GM12878 (cell line): ENCODE data around the gene RBBP8NL. TPM values are rescaled to one million over a fixed set of nuclear protein-coding genes. Genes with fewer than 3 reads are reported as not detected.

Experiments
- ATAC-seq: fragments of 200-7000 bp; cut with Tn5 transposase; 3 replicates; pipeline ENCODE4 v1.9.1; 2020; ENCODE audit warnings: mild to moderate bottlenecking, moderate library complexity
- BruUV-seq: library from RNA; stranded (reverse); fragments of 400-500 nt; replicated peaks from 2 replicates; lab custom pipeline; 2021; lab: Mats Ljungman, UMichigan
- CTCF ChIA-PET: fragments of 300-600 bp; sonication (Branson Sonifier 250); formaldehyde crosslinking; extraction: SDS; loops from one replicate; lab custom pipeline; 2021; ENCODE audit warnings: inconsistent platforms; lab: Yijun Ruan, JAX
- POLR2A ChIA-PET: fragments of 350-600 bp; formaldehyde crosslinking; extraction: SDS; loops from one replicate; lab custom pipeline; 2021; ENCODE audit warnings: inconsistent platforms; lab: Charles Lee
- RAD21 ChIA-PET: fragments of 300-600 bp; sonication (Branson Sonifier 250); formaldehyde crosslinking; loops from one replicate; lab custom pipeline; 2023; ENCODE audit warnings: antibody characterized with exemption; ENCODE audit not compliant: unreplicated experiment; lab: Charles Lee
- SMC1A ChIA-PET: fragments of 300-600 bp; sonication (Branson Sonifier 250); formaldehyde crosslinking; loops from one replicate; lab custom pipeline; 2023; ENCODE audit not compliant: unreplicated experiment, uncharacterized antibody; lab: Charles Lee
- DNase-seq: peaks from one replicate; pipeline ENCODE4 v3.0.0-alpha.2; 2011; ENCODE audit warnings: low read depth, low spot score
- FAIRE-seq: peaks from 3 replicates; lab custom pipeline; 2011; peaks lifted over from hg19 to GRCh38; lab: Jason Lieb, UNC
- H2AFZ ChIP-seq: 2 replicates; pipeline ENCODE4 v1.6.0; 2011; ENCODE audit warnings: low read depth, low read length, control low read depth; ENCODE audit not compliant: control insufficient read depth
- H3K27ac ChIP-seq: 2 replicates; pipeline ENCODE4 v1.5.1; 2011; ENCODE audit warnings: control low read depth; ENCODE audit not compliant: control insufficient read depth, insufficient read depth
- H3K27me3 ChIP-seq, 2 experiments: replicated peaks in 1 of 2; 2 replicates each; pipeline versions ENCODE4 v1.6.0 to v1.6.1; 2011; ENCODE audit warnings: low read length in 1 of 2; ENCODE audit not compliant: control insufficient read depth in 2 of 2, insufficient read depth in 2 of 2
- H3K36me3 ChIP-seq, 2 experiments: 2 replicates each; pipeline ENCODE4 v1.5.1; 2011; ENCODE audit warnings: low read length in 1 of 2; ENCODE audit not compliant: control insufficient read depth in 2 of 2, insufficient read depth in 2 of 2
- H3K4me1 ChIP-seq: 2 replicates; pipeline ENCODE4 v1.6.1; 2011; ENCODE audit warnings: mild to moderate bottlenecking, low read length, moderate library complexity, mixed read lengths; ENCODE audit not compliant: control insufficient read depth, insufficient read depth
- H3K4me2 ChIP-seq: 2 replicates; pipeline ENCODE4 v1.6.0; 2011; ENCODE audit warnings: control low read depth; ENCODE audit not compliant: control insufficient read depth, insufficient read depth
- H3K4me3 ChIP-seq: fragments of 200-600 bp; sonication (generic); 2 replicates; pipeline ENCODE4 v1.5.1; 2016
- H3K79me2 ChIP-seq: 2 replicates; pipeline ENCODE4 v1.6.0; 2011; ENCODE audit warnings: low read length; ENCODE audit not compliant: control insufficient read depth, insufficient read depth
- H3K9ac ChIP-seq: 2 replicates; pipeline ENCODE4 v1.8.0; 2011; ENCODE audit warnings: low read length, control low read depth, mixed read lengths; ENCODE audit not compliant: control insufficient read depth, insufficient read depth
- H3K9me3 ChIP-seq: replicated peaks from 3 replicates; pipeline ENCODE4 v1.5.1; 2011; ENCODE audit warnings: mild to moderate bottlenecking, low read length; ENCODE audit not compliant: control insufficient read depth, insufficient read depth
- H4K20me1 ChIP-seq: 2 replicates; pipeline ENCODE4 v1.6.0; 2011; ENCODE audit not compliant: control insufficient read depth, insufficient read depth
- EED ChIP-seq: sonication (generic); IDR thresholded peaks from 2 replicates; pipeline ENCODE4 v1.6.1; 2016; ENCODE audit warnings: antibody characterized with exemption, low read depth
- IKZF1 ChIP-seq: fragments of 450-650 bp; conservative IDR thresholded peaks from 2 replicates; pipeline ENCODE4 v1.6.1; 2017; ENCODE audit warnings: antibody characterized with exemption, mild to moderate bottlenecking
- MTA3 ChIP-seq: IDR thresholded peaks from 2 replicates; pipeline ENCODE4 v1.6.1; 2012; ENCODE audit warnings: low read length, inconsistent platforms, borderline replicate concordance
- NFYB ChIP-seq: IDR thresholded peaks from 2 replicates; pipeline ENCODE4 v1.6.1; 2011; ENCODE audit warnings: low read depth, mild to moderate bottlenecking, low read length, improper control_type of control experiment, moderate library complexity; ENCODE audit not compliant: insufficient read depth
- STAT1 ChIP-seq: fragments of 450-650 bp; conservative IDR thresholded peaks from 2 replicates; pipeline ENCODE4 v1.6.1; 2014; ENCODE audit warnings: antibody characterized with exemption, mild to moderate bottlenecking
- WGBS: methylation state at CpG from one replicate; pipeline ENCODE4 v1.1.6; 2016; ENCODE audit warnings: low lambda C conversion rate; ENCODE audit not compliant: insufficient replicate concordance, insufficient coverage; ENCODE audit errors: missing lambda C conversion rate; 5-methylcytosine and 5-hydroxymethylcytosine counted together
- in situ Hi-C: fragments of 300-500 bp; cut with MboI; formaldehyde crosslinking; loops from 9 replicates; pipeline ENCODE4 v1.14.3; 2018; ENCODE audit warnings: mixed read lengths
- intact Hi-C: fragments of 100-400 bp; cut with micrococcal nuclease; formaldehyde crosslinking; loops from one replicate; pipeline ENCODE4 v1.14.2; 2022; ENCODE audit not compliant: unreplicated experiment
- polyA plus RNA-seq, 11 experiments: library from polyadenylated mRNA; depleted of rRNA in 4 of 11; unstranded in 6 of 11; stranded (reverse) in 5 of 11; fragments of >200 nt; fragmentation: Nextera tagmentation in 4 of 11; fragmentation: Illumina TruSeq in 1 of 11; extraction: Ambion mirVana in 4 of 11; extraction: Trizol in 1 of 11; gene quantifications; 1 replicate in 1 of 11; 2 replicates in 10 of 11; pipeline versions ENCODE4 v1.2.1 to v1.2.3, GENCODE V29; 2011 to 2016; ENCODE audit warnings: inconsistent platforms in 2 of 11, missing spikeins in 2 of 11, low read depth in 1 of 11
- total RNA-seq, 4 experiments: library from RNA; depleted of rRNA in 3 of 4; stranded (reverse); fragments of >200 nt in 3 of 4; fragmentation: Illumina TruSeq in 1 of 4; extraction: Trizol in 1 of 4; gene quantifications; 2 replicates each; pipeline versions ENCODE4 v1.2.1 to v1.2.3, GENCODE V29; 2013 to 2021
- TF ChIP-seq, protein P1 (sequence below): fragments of 450-650 bp; IDR thresholded peaks from 2 replicates; pipeline ENCODE4 v1.6.1; 2016; ENCODE audit warnings: mild to moderate bottlenecking, moderate library complexity, borderline replicate concordance

RBBP8NL gene
- total and polyA plus RNA-seq, 10 of the 15 experiments (the other 5 are each of a cell fraction or from before 2014, with no cell fraction given), result not detected

- ChIA-PET CTCF (no interaction called here), RAD21 (no interaction called here), SMC1A (no interaction called here), POLR2A (no interaction called here)
- no TSS peak for BruUV-seq
- intact Hi-C loops, result no loop called here
- 52% methylated on average over 19 of the region's 36 CpGs for WGBS
- Histone ChIP-seq H3K36me3 (no peaks in the 10 kb centered on the region), H3K4me3 (no peak overlapping the region), H3K9me3 (no peaks in the 10 kb centered on the region), H3K79me2 (no peaks in the 10 kb centered on the region), H3K4me1 (no peaks in the 10 kb centered on the region), H3K27ac (no peak overlapping the region), H2AFZ (no peak overlapping the region), H3K27me3 (peaks cover 0 to 4% of the 10 kb centered on the region in 2 experiments; a peak in 2 of 4 replicates), H3K4me2 (no peak overlapping the region), H3K9ac (no peak overlapping the region), H4K20me1 (no peaks in the 10 kb centered on the region)
- in situ Hi-C loops, result no loop called here
- no peak for DNase-seq
- no peak for TF ChIP-seq STAT1
- no peak for TF ChIP-seq MTA3
- no peak for TF ChIP-seq NFYB
- no peak for TF ChIP-seq IKZF1
- no peak for TF ChIP-seq EED
- TF ChIP-seq, protein P1, sequence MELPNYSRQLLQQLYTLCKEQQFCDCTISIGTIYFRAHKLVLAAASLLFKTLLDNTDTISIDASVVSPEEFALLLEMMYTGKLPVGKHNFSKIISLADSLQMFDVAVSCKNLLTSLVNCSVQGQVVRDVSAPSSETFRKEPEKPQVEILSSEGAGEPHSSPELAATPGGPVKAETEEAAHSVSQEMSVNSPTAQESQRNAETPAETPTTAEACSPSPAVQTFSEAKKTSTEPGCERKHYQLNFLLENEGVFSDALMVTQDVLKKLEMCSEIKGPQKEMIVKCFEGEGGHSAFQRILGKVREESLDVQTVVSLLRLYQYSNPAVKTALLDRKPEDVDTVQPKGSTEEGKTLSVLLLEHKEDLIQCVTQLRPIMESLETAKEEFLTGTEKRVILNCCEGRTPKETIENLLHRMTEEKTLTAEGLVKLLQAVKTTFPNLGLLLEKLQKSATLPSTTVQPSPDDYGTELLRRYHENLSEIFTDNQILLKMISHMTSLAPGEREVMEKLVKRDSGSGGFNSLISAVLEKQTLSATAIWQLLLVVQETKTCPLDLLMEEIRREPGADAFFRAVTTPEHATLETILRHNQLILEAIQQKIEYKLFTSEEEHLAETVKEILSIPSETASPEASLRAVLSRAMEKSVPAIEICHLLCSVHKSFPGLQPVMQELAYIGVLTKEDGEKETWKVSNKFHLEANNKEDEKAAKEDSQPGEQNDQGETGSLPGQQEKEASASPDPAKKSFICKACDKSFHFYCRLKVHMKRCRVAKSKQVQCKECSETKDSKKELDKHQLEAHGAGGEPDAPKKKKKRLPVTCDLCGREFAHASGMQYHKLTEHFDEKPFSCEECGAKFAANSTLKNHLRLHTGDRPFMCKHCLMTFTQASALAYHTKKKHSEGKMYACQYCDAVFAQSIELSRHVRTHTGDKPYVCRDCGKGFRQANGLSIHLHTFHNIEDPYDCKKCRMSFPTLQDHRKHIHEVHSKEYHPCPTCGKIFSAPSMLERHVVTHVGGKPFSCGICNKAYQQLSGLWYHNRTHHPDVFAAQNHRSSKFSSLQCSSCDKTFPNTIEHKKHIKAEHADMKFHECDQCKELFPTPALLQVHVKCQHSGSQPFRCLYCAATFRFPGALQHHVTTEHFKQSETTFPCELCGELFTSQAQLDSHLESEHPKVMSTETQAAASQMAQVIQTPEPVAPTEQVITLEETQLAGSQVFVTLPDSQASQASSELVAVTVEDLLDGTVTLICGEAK, result no peak
- no peak for ATAC-seq
- FAIRE-seq, result no peak
Measured at GRCh38 chr20:62445553-62446340, 18.4 kb upstream of the RBBP8NL start.
